Keratinocyte (primary cell): ENCODE data around the gene ARHGEF33.

Experiments
- EZH2 ChIP-seq: IDR thresholded peaks from one replicate; pipeline ENCODE4 v1.6.1; 2012; ENCODE audit warnings: inconsistent platforms, mild to moderate bottlenecking, low read length, moderate library complexity
- TF ChIP-seq, protein P1 (sequence below), 3 experiments: IDR thresholded peaks in 1 of 3; conservative IDR thresholded peaks in 1 of 3; optimal IDR thresholded peaks in 1 of 3; 2 replicates in 2 of 3; 3 replicates in 1 of 3; pipeline versions ENCODE3 to v1.5.1; 2011; ENCODE audit warnings: low read length in 3 of 3, mild to moderate bottlenecking in 3 of 3, moderate library complexity in 2 of 3, control low read depth in 1 of 3, inconsistent platforms in 1 of 3; ENCODE audit not compliant: insufficient read depth in 2 of 3; ENCODE audit errors: extremely low read depth in 1 of 3

DNA sequence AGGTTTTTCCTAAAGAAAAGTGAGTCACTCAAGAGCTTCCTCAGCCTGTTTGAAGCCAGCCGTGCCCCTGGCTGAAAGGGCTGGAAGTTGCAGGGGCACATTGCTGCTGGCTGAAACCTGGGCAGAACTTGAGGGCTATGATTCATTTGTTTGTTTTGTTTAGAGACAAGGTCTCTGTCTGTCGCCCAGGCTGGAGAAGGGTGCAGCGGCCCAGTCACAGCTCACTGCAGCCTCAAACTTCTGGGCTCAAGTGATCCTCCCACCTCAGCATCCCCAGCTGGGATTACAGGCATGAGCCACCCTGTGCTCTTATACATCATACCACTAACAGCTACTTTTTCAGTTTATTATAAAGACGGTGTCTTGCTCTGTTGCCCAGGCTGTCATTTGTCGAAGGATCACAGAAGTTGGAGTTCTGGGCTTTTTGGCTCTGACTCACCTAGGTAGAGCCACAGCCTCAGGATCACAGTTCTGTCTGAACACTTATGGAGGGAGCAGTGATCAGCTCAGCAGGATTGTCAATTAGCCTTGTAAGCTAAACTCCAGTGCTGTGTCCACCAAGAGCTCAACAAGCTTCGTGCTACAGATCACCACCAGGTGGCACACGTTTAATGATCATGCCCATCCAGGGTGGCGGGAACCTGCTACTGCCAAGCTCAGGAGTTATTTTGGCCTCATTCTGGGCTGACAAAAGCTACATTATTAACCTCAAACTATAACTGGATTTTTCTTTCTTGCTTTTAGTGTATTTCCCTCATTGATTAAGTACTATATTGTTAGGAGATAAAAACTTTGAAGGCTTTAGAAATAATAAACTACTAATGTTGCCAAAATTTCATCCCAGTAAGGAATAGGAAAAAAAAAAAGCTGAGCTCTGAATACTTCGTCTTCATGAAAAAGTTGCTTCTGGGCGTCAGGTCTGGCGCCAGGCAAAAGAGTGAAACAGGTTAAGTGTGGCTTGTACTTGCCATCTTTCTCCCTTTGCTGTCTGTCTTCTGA, 57.9 kb downstream of the ARHGEF33 start:
- TF ChIP-seq, protein P1, sequence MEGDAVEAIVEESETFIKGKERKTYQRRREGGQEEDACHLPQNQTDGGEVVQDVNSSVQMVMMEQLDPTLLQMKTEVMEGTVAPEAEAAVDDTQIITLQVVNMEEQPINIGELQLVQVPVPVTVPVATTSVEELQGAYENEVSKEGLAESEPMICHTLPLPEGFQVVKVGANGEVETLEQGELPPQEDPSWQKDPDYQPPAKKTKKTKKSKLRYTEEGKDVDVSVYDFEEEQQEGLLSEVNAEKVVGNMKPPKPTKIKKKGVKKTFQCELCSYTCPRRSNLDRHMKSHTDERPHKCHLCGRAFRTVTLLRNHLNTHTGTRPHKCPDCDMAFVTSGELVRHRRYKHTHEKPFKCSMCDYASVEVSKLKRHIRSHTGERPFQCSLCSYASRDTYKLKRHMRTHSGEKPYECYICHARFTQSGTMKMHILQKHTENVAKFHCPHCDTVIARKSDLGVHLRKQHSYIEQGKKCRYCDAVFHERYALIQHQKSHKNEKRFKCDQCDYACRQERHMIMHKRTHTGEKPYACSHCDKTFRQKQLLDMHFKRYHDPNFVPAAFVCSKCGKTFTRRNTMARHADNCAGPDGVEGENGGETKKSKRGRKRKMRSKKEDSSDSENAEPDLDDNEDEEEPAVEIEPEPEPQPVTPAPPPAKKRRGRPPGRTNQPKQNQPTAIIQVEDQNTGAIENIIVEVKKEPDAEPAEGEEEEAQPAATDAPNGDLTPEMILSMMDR (optimal IDR thresholded peaks at IDR 0.05 in 1 of 3, IDR thresholded peaks at IDR 0.05 in 1 of 3, conservative IDR thresholded peaks at IDR 0.05 in 1 of 3; ENCODE audit: extremely low read depth in 1 of 3, insufficient read depth in 2 of 3, low read length in 3 of 3) = peak; percentile 65 to 92 (median 86)
- TF ChIP-seq EZH2 = no peak
